Activated CD8-positive, alpha-beta memory T cell treated with anti-CD3 and anti-CD28 coated beads, Interleukin-2, amount 10 ng/mL, durations not matched to agents 7 days and 5 days (primary cell): Measurements from ENCODE around the gene MON2. TPM values are rescaled to one million over a fixed set of nuclear protein-coding genes. Genes with fewer than 3 reads are reported as not detected.
"Not testable (repeated sequence)": the region's sequence is repeated elsewhere in the genome, so short reads cannot be mapped to it uniquely, and the experiment has no call there.

Experiments
- ATAC-seq: fragments of 150-1000 bp; cut with Tn5 transposase; one replicate; pipeline ENCODE4 v1.10.0; 2021; ENCODE audit warnings: moderate library complexity
- CTCF ChIA-PET: fragments of 350-600 bp; sonication (Branson Sonifier 250); formaldehyde crosslinking; loops from one replicate; lab custom pipeline; 2021; ENCODE audit warnings: antibody characterized with exemption; lab: Charles Lee
- DNase-seq: peaks from one replicate; pipeline ENCODE4 v3.0.0-alpha.2; 2020
- H3K27ac Mint-ChIP-seq: one replicate; pipeline ENCODE4 v1.8.0; 2021; ENCODE audit warnings: mild to moderate bottlenecking, mixed read lengths
- H3K27me3 Mint-ChIP-seq: one replicate; pipeline ENCODE4 v1.8.0; 2021; ENCODE audit warnings: mixed read lengths
- H3K36me3 Mint-ChIP-seq: one replicate; pipeline ENCODE4 v1.8.0; 2021; ENCODE audit warnings: mild to moderate bottlenecking, mixed read lengths
- H3K4me1 Mint-ChIP-seq: one replicate; pipeline ENCODE4 v1.8.0; 2021; ENCODE audit warnings: mixed read lengths
- H3K4me3 Mint-ChIP-seq: one replicate; pipeline ENCODE4 v1.8.0; 2021; ENCODE audit warnings: mild to moderate bottlenecking, moderate library complexity, mixed read lengths
- H3K9me3 Mint-ChIP-seq: one replicate; pipeline ENCODE4 v1.8.0; 2022; ENCODE audit warnings: low read depth, mixed read lengths
- total RNA-seq, 2 experiments: library from RNA; stranded (reverse); gene quantifications; one replicate each; pipeline ENCODE4 v1.2.3, GENCODE V29; 2021

MON2 gene
- total RNA-seq, 2 experiments from 2014 or later: 39.3 to 53.9 TPM

DNA sequence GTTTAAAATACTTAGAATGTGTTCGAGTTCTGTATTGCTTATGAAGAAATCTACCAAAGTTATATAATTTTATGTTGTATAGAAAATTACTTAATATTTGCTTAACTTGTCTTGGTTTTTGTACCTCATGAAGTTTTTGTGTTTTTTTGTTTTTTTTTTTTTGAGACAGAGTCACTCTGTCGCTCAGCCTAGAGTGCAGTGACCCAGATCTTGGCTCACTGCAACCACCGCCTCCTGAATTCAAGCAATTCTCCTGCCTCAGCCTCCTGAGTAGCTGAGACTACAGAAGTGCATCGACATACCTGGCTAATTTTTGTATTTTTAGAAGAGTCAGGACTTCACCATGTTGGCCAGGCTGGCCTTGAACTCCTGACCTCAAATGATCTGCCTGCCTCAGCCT lies 69.9 kb downstream of the MON2 start:
- DNase-seq: no peak
- Mint-ChIP-seq H3K4me3 (no peak overlapping the region), H3K27me3 (no peaks in the 10 kb centered on the region), H3K4me1 (no peaks in the 10 kb centered on the region), H3K36me3 (peaks cover 37% of the 10 kb centered on the region), H3K9me3 (no peaks in the 10 kb centered on the region), H3K27ac (no peak overlapping the region)
- CTCF ChIA-PET: no interaction called here
- no peak for ATAC-seq

DNA sequence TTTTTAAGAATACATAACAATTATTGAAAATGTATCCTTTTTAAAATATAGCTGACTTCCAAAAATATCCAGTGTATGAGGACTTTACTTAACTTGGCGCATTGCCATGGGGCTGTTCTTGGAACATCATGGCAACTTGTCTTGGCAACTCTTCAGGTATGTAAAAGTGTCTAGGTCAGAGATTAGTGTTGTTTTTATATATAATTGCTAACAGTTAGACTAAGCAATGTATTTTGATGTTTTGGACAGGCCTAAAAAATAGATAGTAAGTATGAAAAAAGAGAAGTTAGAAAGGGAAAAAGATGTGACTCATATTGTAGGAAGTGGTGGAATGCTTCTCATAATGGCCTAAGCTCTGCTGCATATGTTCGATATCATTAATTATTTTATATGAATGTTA lies 70.9 kb downstream of the MON2 start:
- no peak overlapping the region for H3K4me3 Mint-ChIP-seq
- H3K36me3 Mint-ChIP-seq: peaks cover 35% of the 10 kb centered on the region
- ATAC-seq (no peak), DNase-seq (no peak)
- no peaks in the 10 kb centered on the region for H3K9me3 Mint-ChIP-seq
- CTCF ChIA-PET: interaction anchor here (1.2 kb wide), 1 partner anchor 257 kb away, joined by 4 read pairs; no protein-coding TSS in a partner anchor
- no peaks in the 10 kb centered on the region for H3K27me3 Mint-ChIP-seq
- H3K4me1 Mint-ChIP-seq: peaks cover 3% of the 10 kb centered on the region
- H3K27ac Mint-ChIP-seq: no peak overlapping the region

DNA sequence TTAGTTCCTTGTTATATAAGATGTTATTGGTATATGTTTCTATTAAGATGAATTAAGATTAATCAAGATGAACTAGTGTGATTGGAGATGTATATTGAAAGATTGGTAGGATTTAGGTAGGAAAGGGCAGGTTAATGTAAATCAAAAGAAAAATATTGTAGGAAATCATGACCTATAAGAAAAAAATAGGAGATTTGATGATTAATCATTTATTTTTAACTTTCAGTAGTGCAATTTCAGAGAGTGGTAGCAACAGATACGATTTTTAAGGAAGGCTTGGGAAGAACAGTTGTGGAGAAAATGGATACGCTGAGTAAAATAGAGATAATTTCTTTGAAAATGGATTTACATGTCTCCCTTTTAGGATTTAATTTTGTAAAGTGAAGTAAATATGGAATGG lies 73.7 kb downstream of the MON2 start:
- no peak overlapping the region for H3K4me3 Mint-ChIP-seq
- CTCF ChIA-PET: no interaction called here
- peaks cover 32% of the 10 kb centered on the region for H3K36me3 Mint-ChIP-seq
- H3K27me3 Mint-ChIP-seq: no peaks in the 10 kb centered on the region
- no peaks in the 10 kb centered on the region for H3K9me3 Mint-ChIP-seq
- DNase-seq (no peak), ATAC-seq (no peak)
- H3K4me1 Mint-ChIP-seq: peaks cover 8% of the 10 kb centered on the region
- H3K27ac Mint-ChIP-seq: no peak overlapping the region

DNA sequence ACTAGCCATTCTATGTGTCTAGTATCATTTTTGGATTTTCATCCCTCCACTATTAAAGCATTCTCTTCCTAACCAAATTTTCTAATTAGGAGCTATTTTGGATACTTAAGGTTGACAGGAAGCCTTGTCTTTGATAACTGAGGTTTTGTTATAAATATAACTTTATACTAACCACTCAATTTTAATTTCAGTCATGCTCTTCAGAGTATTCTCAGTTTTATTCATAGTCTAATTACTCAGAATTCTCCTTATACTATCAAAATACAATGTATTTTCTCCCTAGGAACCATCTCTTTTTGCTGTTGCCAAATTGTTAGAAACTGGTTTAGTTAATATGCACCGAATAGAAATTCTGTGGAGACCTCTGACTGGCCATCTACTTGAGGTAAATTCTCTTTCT lies 76.2 kb downstream of the MON2 start:
- Mint-ChIP-seq H3K9me3 (no peaks in the 10 kb centered on the region), H3K27ac (no peak overlapping the region), H3K27me3 (no peaks in the 10 kb centered on the region), H3K4me1 (peaks cover 8% of the 10 kb centered on the region), H3K36me3 (peaks cover 28% of the 10 kb centered on the region), H3K4me3 (no peak overlapping the region)
- DNase-seq (no peak), ATAC-seq (no peak)
- CTCF ChIA-PET: interaction anchor here (0.6 kb wide), 1 partner anchor 84 kb away, joined by 3 read pairs; no protein-coding TSS in a partner anchor

DNA sequence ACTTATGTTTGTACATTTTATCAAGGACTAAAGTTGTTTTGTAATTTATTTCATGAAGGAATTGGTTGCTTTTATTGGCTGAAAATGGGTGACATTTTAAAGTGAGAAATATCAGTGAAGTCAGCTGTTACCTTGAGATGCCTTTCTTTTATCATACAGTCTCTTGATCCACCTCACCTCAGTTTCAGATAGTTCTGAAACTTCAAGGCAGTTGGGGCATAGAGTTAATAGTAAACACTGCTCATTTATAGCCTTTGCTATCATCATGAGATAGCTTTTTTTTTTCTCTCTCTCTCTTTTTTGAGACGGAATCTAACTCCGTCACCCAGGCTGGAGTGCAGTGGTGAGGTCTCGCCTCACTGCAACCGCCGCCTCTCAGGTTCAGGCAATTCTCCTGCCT lies 76.7 kb downstream of the MON2 start:
- Mint-ChIP-seq H3K27ac (no peak overlapping the region), H3K4me3 (no peak overlapping the region), H3K27me3 (no peaks in the 10 kb centered on the region), H3K4me1 (peaks cover 8% of the 10 kb centered on the region), H3K9me3 (no peaks in the 10 kb centered on the region), H3K36me3 (peaks cover 29% of the 10 kb centered on the region)
- no peak for ATAC-seq
- CTCF ChIA-PET: interaction anchor here (0.6 kb wide), 1 partner anchor 84 kb away, joined by 3 read pairs; no protein-coding TSS in a partner anchor
- DNase-seq: no peak

DNA sequence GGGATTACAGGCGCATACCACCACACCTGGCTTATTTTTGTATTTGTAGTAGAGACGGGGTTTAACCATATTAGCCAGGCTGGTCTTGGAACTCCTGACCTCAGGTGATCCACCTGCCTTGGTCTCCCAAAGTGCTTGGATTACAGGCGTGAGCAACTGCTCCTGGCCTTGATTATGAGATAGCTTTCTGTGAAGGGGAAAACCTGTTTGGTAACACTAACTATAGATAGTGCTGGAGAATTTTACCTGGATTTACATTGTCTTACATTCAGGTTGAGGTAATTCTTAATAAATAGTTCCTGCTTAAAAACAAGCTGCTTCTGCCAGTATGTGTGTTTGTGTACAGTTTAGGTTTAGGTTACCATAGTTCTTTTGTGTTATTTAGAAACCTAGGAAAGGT lies 77.1 kb downstream of the MON2 start:
- Mint-ChIP-seq H3K27me3 (no peaks in the 10 kb centered on the region), H3K4me3 (no peak overlapping the region), H3K27ac (no peak overlapping the region), H3K36me3 (peaks cover 28% of the 10 kb centered on the region), H3K9me3 (no peaks in the 10 kb centered on the region), H3K4me1 (peaks cover 8% of the 10 kb centered on the region)
- no peak for DNase-seq
- CTCF ChIA-PET: interaction anchor here (0.6 kb wide), 1 partner anchor 85 kb away, joined by 3 read pairs; no protein-coding TSS in a partner anchor
- ATAC-seq: no peak

DNA sequence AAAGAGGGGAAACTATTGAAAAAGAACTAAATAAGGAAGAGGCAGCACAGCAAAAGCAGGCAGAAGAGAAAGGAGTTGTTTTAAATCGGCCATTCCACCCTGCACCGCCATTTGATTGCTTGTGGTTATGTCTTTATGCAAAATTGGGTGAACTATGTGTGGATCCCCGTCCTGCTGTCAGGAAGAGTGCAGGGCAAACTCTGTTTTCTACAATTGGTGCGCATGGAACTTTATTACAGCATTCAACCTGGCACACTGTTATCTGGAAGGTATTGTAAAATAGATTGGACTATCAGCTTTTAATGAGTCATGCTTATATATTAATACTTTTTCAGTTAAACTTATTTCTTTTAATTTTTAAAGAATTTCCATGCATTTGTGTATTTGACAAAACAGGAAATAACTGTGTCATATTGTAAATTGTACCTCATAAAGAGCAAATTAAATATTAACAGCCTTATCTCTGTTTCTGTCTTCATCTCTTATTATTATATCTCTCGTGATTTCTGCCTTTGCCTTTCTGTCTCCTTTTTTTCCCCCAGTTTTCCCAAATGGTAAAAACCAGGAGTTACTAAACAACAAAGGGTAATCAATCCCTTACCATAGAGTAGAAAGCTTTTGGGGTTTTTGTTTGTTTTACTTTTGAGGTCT lies 86.4 kb downstream of the MON2 start:
- Mint-ChIP-seq H3K4me3 (no peak overlapping the region), H3K27me3 (no peaks in the 10 kb centered on the region), H3K36me3 (peaks cover 32% of the 10 kb centered on the region), H3K4me1 (no peaks in the 10 kb centered on the region), H3K27ac (no peak overlapping the region), H3K9me3 (no peaks in the 10 kb centered on the region)
- CTCF ChIA-PET: no interaction called here
- ATAC-seq (no peak), DNase-seq (no peak)

DNA sequence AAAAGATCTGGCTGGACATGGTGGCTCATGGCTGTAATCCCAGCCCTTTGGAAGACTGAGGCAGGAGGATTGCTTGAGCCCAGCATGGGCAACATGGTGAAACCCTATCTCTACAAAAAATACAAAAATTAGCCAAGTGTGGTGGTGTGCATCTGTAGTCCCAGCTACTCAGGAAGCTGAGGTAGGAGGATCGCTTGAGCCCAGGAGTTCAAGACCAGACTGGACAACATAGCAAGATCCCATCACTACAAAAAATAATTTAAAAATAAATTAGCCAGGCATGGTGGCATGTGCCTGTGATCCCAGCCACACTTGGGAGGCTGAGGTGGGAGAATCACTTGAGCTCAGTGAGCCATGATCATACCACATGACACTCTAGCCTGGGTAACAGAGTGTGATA lies 92.7 kb downstream of the MON2 start:
- DNase-seq, H3K4me1 Mint-ChIP-seq, H3K9me3 Mint-ChIP-seq, ATAC-seq, H3K4me3 Mint-ChIP-seq, H3K27ac Mint-ChIP-seq, H3K27me3 Mint-ChIP-seq: not testable (repeated sequence)
- peaks cover 32% of the 10 kb centered on the region for H3K36me3 Mint-ChIP-seq
- CTCF ChIA-PET: interaction anchor here (0.7 kb wide), 1 partner anchor 21 kb away, joined by 3 read pairs; no protein-coding TSS in a partner anchor

DNA sequence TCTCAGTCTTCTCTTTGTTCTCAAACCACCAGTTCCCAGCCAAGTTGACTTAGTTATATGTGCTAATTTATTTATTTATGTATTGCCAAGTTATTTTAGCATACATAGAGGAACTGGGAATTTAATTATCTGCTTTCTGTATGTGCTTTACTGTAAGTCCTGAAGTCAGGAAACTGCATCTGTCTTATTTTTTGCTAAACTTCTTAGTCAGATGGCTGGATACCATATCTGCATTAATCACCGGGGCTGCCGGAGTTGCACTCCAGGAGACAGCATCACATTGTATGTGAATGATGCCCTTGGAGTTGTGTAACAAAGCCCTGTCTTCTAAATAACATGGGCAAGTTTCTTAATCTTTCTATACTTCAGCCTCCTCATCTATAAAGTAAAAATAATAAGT lies 96.2 kb downstream of the MON2 start:
- Mint-ChIP-seq H3K4me1 (peaks cover under 1% of the 10 kb centered on the region), H3K36me3 (peaks cover 32% of the 10 kb centered on the region), H3K9me3 (no peaks in the 10 kb centered on the region), H3K27ac (no peak overlapping the region), H3K27me3 (no peaks in the 10 kb centered on the region), H3K4me3 (no peak overlapping the region)
- CTCF ChIA-PET: interaction anchor here (1.3 kb wide), 1 partner anchor 14 kb away, joined by 3 read pairs; no protein-coding TSS in a partner anchor
- DNase-seq (no peak), ATAC-seq (no peak)

DNA sequence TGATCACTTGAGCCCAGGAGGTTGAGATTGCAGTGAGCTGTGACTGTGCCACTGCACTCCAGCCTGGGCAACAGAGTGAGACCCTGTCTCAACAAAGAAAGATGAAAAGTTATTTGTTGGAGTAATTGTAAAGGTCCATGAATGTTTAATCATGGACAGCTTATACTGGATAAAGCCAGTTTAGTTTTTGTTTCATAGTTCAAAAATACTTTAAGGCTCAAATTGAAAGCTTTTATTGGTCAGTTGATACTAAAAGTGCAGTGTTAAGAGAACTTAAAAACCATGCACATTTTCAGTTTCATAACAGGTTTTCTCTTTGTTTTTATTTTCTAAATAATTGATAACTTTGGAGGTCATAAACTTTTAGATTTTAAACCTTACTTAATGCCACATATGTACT lies 108.4 kb downstream of the MON2 start:
- H3K36me3 Mint-ChIP-seq: peaks cover 14% of the 10 kb centered on the region
- H3K27ac Mint-ChIP-seq: no peak overlapping the region
- H3K4me1 Mint-ChIP-seq: no peaks in the 10 kb centered on the region
- H3K27me3 Mint-ChIP-seq: no peaks in the 10 kb centered on the region
- CTCF ChIA-PET: interaction anchor here (1.3 kb wide), 1 partner anchor 225 kb away, joined by 3 read pairs; no protein-coding TSS in a partner anchor
- no peak for DNase-seq
- ATAC-seq: no peak
- H3K9me3 Mint-ChIP-seq: no peaks in the 10 kb centered on the region
- H3K4me3 Mint-ChIP-seq: no peak overlapping the region

DNA sequence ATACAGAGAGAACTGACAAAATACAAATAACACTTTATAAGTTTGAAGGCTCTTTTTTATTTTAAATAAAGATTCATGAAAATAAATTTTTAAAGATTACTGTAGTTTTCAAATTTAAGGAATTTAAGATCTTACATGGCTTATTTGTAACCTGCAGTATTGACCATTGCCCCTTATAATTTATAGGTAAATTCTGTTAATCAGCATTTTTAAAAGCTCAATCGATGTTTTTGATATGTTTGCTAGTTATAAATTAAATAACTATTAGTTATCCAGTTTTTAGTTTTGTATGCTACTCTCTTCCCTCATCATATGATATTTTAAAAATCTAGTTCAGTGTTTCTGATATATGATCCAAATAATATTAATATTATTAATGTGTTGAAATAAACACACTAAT lies 109.9 kb downstream of the MON2 start:
- no peaks in the 10 kb centered on the region for H3K27me3 Mint-ChIP-seq
- H3K9me3 Mint-ChIP-seq: no peaks in the 10 kb centered on the region
- H3K4me3 Mint-ChIP-seq: no peak overlapping the region
- DNase-seq (no peak), ATAC-seq (no peak)
- CTCF ChIA-PET: interaction anchor here (0.9 to 1.2 kb wide), 2 partner anchors 111 to 141 kb away, joined by 3 read pairs; no protein-coding TSS in a partner anchor
- H3K36me3 Mint-ChIP-seq: peaks cover 11% of the 10 kb centered on the region
- H3K4me1 Mint-ChIP-seq: no peaks in the 10 kb centered on the region
- H3K27ac Mint-ChIP-seq: no peak overlapping the region

DNA sequence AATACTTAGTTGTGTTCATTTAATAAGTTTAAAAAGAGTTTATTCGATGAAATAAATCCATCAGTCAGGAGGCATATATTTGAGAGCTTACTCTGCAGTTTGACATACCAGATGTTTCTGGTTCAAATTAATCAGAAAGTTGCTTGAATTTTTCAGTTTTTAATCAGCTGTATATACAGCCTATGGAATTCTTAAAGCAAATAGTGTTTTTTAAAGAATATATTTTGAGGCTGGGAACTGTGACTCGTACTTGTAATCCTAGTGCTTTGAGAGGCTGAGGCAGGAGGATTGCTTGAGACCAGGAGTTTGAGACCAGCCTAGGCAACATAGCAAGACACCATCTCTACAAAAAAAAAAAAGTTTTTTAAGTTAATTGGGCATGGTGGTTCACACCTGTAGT lies 112.1 kb downstream of the MON2 start:
- CTCF ChIA-PET: interaction anchor here (6.4 kb wide), 1 partner anchor 216 kb away, joined by 58 read pairs; no protein-coding TSS in a partner anchor
- Mint-ChIP-seq H3K9me3 (no peaks in the 10 kb centered on the region), H3K4me3 (no peak overlapping the region), H3K4me1 (no peaks in the 10 kb centered on the region), H3K27me3 (no peaks in the 10 kb centered on the region), H3K27ac (no peak overlapping the region), H3K36me3 (peaks cover 15% of the 10 kb centered on the region)
- no peak for DNase-seq
- ATAC-seq: no peak

DNA sequence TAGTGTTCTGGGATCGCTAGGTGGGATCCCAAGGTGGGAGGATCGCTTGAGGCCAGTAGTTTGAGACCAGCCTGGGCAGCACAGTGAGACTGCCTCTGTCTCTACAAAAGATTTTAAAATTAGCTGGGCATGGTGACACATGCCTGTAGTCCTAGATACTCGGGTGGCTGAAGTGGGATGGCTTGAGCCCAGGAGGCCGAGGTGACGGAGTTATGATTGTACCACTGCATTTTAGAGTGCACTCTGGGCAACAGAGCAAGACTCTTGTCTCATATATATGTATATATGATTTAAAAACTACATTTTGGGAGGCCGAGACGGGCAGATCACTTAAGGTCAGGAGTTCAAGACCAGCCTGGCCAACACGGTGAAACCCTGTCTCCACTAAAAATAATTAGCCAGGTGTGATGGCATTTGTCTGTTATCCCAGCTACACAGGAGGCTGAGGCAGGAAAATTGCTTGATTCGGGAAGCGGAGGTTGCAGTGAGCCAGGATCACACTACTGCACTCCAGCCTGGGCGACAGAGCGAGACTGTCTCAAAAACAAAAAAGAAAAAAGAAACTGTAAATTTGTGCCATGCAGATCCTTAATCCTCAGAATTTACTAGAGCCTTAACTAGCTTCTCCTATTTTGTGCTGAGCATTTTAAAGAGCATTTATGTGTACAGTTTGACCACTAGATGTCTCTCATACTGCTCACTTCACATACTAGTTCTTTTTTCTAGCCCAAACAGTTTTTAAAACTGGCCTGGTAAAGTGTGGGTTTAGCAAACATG lies 114.8 kb downstream of the MON2 start:
- no peak for ATAC-seq
- H3K4me1 Mint-ChIP-seq: no peaks in the 10 kb centered on the region
- no peaks in the 10 kb centered on the region for H3K9me3 Mint-ChIP-seq
- CTCF ChIA-PET: interaction anchor here (0.6 to 6.4 kb wide), 17 partner anchors 9 to 218 kb away, joined by 3 to 58 read pairs (median 4); no protein-coding TSS in a partner anchor
- no peak for DNase-seq
- no peak overlapping the region for H3K4me3 Mint-ChIP-seq
- H3K27ac Mint-ChIP-seq: no peak overlapping the region
- no peaks in the 10 kb centered on the region for H3K27me3 Mint-ChIP-seq
- H3K36me3 Mint-ChIP-seq: peaks cover 8% of the 10 kb centered on the region
